PC-9 (cell line): Measurements from ENCODE around the gene NUPR1. TPM values are rescaled to one million over a fixed set of nuclear protein-coding genes. Genes with fewer than 3 reads are reported as not detected.
"Not testable (repeated sequence)": the region's sequence is repeated elsewhere in the genome, so short reads cannot be mapped to it uniquely, and the experiment has no call there.

ENCODE experiments used
- BruUV-seq: library from RNA; stranded (reverse); fragments of 400-500 nt; replicated peaks from 2 replicates; lab custom pipeline; 2021; lab: Mats Ljungman, UMichigan
- CTCF ChIA-PET: fragments of 300-600 bp; sonication (Branson Sonifier 250); formaldehyde crosslinking; loops from one replicate; lab custom pipeline; 2022; ENCODE audit warnings: antibody characterized with exemption; lab: Charles Lee
- POLR2A ChIA-PET: fragments of 300-600 bp; sonication (Branson Sonifier 250); formaldehyde crosslinking; loops from one replicate; lab custom pipeline; 2022; ENCODE audit warnings: antibody characterized with exemption; ENCODE audit not compliant: unreplicated experiment; lab: Charles Lee
- DNase-seq, 2 experiments: peaks; one replicate each; pipeline versions ENCODE4 v3.0.0 to v3.0.0-alpha.2; 2015 to 2022; ENCODE audit warnings: mixed read lengths in 1 of 2
- H2AFZ ChIP-seq: fragments of 200-600 bp; sonication (generic); 2 replicates; pipeline ENCODE4 v1.8.1; 2017; ENCODE audit warnings: antibody characterized with exemption
- H3F3A ChIP-seq: fragments of 200-600 bp; sonication (generic); 2 replicates; pipeline ENCODE4 v1.8.1; 2017; ENCODE audit warnings: antibody characterized with exemption, mild to moderate bottlenecking, low read depth; ENCODE audit not compliant: insufficient read depth
- H3K27ac ChIP-seq: fragments of 200-600 bp; sonication (generic); 2 replicates; pipeline ENCODE4 v1.6.1; 2016; ENCODE audit warnings: mixed run types
- H3K27me3 ChIP-seq: fragments of 200-600 bp; sonication (generic); 2 replicates; pipeline ENCODE4 v1.6.1; 2016; ENCODE audit warnings: low read depth, mixed run types; ENCODE audit not compliant: insufficient read depth
- H3K36me3 ChIP-seq: fragments of 200-600 bp; sonication (generic); 2 replicates; pipeline ENCODE4 v1.6.1; 2016; ENCODE audit warnings: low read depth, mixed run types
- H3K4me1 ChIP-seq: fragments of 200-600 bp; sonication (generic); replicated peaks from 2 replicates; pipeline ENCODE4 v1.6.1; 2016; ENCODE audit warnings: mixed run types; ENCODE audit not compliant: insufficient read depth
- H3K4me2 ChIP-seq: fragments of 200-600 bp; sonication (generic); 2 replicates; pipeline ENCODE4 v1.6.1; 2017; ENCODE audit warnings: mixed run types
- H3K4me3 ChIP-seq: fragments of 200-600 bp; sonication (generic); 2 replicates; pipeline ENCODE4 v1.6.1; 2016; ENCODE audit warnings: mixed run types
- H3K79me2 ChIP-seq: fragments of 200-600 bp; sonication (generic); 2 replicates; pipeline ENCODE4 v1.6.1; 2017; ENCODE audit warnings: low read depth, mixed run types
- H3K9me2 ChIP-seq: fragments of 200-600 bp; sonication (generic); 2 replicates; pipeline ENCODE4 v1.8.1; 2017; ENCODE audit warnings: mild to moderate bottlenecking; ENCODE audit not compliant: insufficient read depth
- H3K9me3 ChIP-seq: fragments of 200-600 bp; sonication (generic); 2 replicates; pipeline ENCODE4 v1.8.1; 2016; ENCODE audit warnings: low read depth; ENCODE audit not compliant: insufficient read depth
- H4K20me1 ChIP-seq: fragments of 200-600 bp; sonication (generic); 2 replicates; pipeline ENCODE4 v1.8.1; 2017; ENCODE audit not compliant: insufficient read depth
- EZH2 ChIP-seq: fragments of 200-600 bp; sonication (generic); IDR thresholded peaks from 2 replicates; pipeline ENCODE4 v1.8.0; 2017; ENCODE audit warnings: antibody characterized with exemption, low read depth
- intact Hi-C: fragments of 100-400 bp; cut with micrococcal nuclease; formaldehyde crosslinking; loops from one replicate; pipeline ENCODE4 v1.10.0; 2022; ENCODE audit not compliant: unreplicated experiment
- total RNA-seq: library from RNA; stranded (reverse); gene quantifications from 2 replicates; pipeline ENCODE4 v1.2.3, GENCODE V29; 2021
- TF ChIP-seq, protein P1 (sequence below): fragments of 200-600 bp; sonication (generic); conservative IDR thresholded peaks from 2 replicates; pipeline ENCODE4 v1.6.1; 2017; ENCODE audit warnings: mixed run types, antibody characterized with exemption, mild to moderate bottlenecking, moderate library complexity

NUPR1 gene
- total RNA-seq, 1 experiment from 2014 or later: 17.3 TPM

DNA sequence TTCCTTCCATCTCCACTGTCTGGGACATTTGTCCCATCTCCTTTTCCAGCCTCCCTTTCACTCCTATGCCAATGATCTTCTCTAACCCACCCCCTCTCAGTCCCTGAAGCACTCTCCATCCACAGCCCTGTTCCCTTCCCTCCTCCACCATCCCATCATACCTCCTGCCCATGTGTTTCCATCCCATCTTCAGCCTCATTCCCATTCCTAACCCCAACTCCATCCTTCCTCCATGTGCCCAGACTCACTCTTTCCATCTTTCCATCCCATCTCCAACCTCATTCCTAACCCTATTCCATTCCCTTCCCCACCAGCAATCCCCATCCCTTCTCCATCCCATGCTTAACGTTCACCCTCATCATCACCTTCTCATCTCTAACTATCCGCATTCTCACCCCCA, 36.5 kb downstream of the NUPR1 start:
- POLR2A ChIA-PET: no interaction called here
- no TSS peak for BruUV-seq

DNA sequence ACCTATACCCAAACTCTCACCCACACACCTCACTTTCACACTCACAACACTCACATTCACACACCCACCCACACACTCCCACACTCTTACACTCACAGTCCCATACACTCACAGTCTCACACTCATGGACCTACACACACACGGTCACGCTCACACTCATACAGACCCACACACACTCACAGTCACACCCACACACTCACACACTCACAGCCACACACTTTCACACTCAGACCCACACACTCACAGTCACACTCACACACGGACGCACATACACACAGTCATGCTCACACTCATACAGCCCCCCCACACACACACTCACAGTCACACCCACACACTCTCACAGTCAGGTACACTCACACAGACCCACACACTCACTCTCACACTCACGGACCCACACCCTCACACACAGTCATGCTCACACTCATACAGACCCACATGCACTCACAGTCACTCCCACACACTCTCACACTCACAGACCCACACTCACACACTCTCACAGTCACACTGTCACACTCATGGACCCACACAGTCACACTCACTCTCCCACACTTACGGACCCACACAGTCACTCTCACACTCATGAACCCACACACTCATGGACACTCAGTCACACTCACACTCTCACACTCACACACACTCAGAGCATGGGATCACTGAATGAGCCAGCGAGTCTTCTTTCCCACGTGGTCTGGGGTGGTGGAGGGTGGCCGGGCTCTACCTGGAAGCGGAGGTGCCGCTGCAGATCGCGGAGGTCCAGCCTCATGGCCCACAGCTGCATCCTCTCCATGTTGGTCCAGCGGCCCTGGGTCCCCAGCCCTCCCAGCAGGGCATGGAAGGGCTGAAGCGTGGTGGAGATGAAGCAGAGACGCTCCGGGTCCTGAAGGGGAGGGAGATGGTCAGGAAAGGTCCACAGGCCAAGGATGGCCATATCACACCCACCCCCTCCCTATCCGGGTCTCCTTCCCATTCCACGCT, 37.2 kb downstream of the NUPR1 start:
- Histone ChIP-seq H3K4me2 (no peak overlapping the region), H3F3A (peaks cover 47% of the 10 kb centered on the region), H3K36me3 (no peaks in the 10 kb centered on the region), H3K9me3 (no peaks in the 10 kb centered on the region), H3K4me3 (no peak overlapping the region), H3K79me2 (no peaks in the 10 kb centered on the region), H3K4me1 (peaks cover 45% of the 10 kb centered on the region), H4K20me1 (no peaks in the 10 kb centered on the region), H3K27me3 (no peaks in the 10 kb centered on the region), H3K9me2 (no peaks in the 10 kb centered on the region), H2AFZ (no peak overlapping the region), H3K27ac (no peak overlapping the region)
- intact Hi-C loops: no loop called here
- POLR2A ChIA-PET: interaction anchor here (0.6 kb wide), 1 partner anchor 9 kb away, joined by 5 read pairs; no protein-coding TSS in a partner anchor
- CTCF ChIA-PET: no interaction called here
- TF ChIP-seq, protein P1, sequence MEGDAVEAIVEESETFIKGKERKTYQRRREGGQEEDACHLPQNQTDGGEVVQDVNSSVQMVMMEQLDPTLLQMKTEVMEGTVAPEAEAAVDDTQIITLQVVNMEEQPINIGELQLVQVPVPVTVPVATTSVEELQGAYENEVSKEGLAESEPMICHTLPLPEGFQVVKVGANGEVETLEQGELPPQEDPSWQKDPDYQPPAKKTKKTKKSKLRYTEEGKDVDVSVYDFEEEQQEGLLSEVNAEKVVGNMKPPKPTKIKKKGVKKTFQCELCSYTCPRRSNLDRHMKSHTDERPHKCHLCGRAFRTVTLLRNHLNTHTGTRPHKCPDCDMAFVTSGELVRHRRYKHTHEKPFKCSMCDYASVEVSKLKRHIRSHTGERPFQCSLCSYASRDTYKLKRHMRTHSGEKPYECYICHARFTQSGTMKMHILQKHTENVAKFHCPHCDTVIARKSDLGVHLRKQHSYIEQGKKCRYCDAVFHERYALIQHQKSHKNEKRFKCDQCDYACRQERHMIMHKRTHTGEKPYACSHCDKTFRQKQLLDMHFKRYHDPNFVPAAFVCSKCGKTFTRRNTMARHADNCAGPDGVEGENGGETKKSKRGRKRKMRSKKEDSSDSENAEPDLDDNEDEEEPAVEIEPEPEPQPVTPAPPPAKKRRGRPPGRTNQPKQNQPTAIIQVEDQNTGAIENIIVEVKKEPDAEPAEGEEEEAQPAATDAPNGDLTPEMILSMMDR: no peak
- no peak for TF ChIP-seq EZH2
- no TSS peak for BruUV-seq
- no peak for DNase-seq

More for the DNA sequence above, 36.5 kb downstream of the NUPR1 start:
- no peaks in the 10 kb centered on the region for H3K9me2 ChIP-seq
- CTCF ChIA-PET: no interaction called here
- no peaks in the 10 kb centered on the region for H4K20me1 ChIP-seq
- peaks cover 47% of the 10 kb centered on the region for H3F3A ChIP-seq
- H3K4me2 ChIP-seq: no peak overlapping the region
- no peak overlapping the region for H3K4me3 ChIP-seq
- H2AFZ ChIP-seq: no peak overlapping the region
- TF ChIP-seq, protein P1: no peak
- no peak for TF ChIP-seq EZH2
- H3K79me2 ChIP-seq: no peaks in the 10 kb centered on the region
- no peak overlapping the region for H3K27ac ChIP-seq
- H3K9me3 ChIP-seq: no peaks in the 10 kb centered on the region
- H3K36me3 ChIP-seq: no peaks in the 10 kb centered on the region
- peaks cover 49% of the 10 kb centered on the region for H3K4me1 ChIP-seq
- DNase-seq: no peak
- intact Hi-C loops: no loop called here
- H3K27me3 ChIP-seq: no peaks in the 10 kb centered on the region

DNA sequence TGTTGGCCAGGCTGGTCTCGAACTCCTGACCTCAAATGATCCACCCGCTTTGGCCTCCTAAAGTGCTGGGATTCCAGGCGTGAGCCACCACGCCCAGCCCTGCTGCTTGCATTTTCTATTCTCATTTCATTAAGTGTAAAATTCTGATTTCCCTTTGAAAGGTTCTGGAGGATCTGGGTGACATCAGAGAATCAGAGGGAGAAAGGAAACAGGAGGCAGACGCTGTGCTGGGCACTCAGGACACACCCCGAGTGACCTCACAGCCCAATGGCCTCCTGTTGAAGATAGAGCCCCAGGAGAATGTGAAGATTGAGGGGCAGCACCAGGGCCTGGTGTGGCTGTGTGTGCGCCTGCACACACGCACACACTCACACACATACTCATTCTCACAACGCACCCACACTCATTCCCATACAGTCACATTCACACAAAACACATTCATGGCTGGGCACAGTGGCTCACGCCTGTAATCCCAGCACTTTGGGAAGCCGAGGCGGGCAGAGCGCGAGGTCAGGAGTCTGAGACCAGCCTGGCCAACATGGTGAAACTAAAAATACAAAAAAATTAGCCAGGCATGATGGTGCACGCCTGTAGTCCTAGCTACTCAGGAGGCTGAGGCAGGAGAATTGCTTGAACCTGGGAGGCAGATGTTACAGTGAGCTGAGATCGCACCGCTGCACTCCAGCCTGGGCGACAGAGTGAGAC, 38.1 kb downstream of the NUPR1 start:
- peaks cover 36% of the 10 kb centered on the region for H3K4me1 ChIP-seq
- CTCF ChIA-PET, H3K9me2 ChIP-seq, H3K4me3 ChIP-seq, H2AFZ ChIP-seq, H4K20me1 ChIP-seq, H3K27me3 ChIP-seq, H3K9me3 ChIP-seq, intact Hi-C loops, H3K79me2 ChIP-seq, DNase-seq, H3K36me3 ChIP-seq: not testable (repeated sequence)
- H3F3A ChIP-seq: peaks cover 39% of the 10 kb centered on the region
- POLR2A ChIA-PET: interaction anchor here (0.5 kb wide), 1 partner anchor 96 kb away, joined by 3 read pairs; the partner anchor contains the start of gene SULT1A2
- H3K4me2 ChIP-seq: peak overlapping the region; percentile 5; the same call in 1 of the 2 replicates
- H3K27ac ChIP-seq: 0 out of 2 replicates have a peak overlapping the region, but pooled peaks have one; percentile 2
- BruUV-seq: TSS peak; percentile 22
